ENCODE results near the gene CSMD2. TPM values are rescaled to one million over a fixed set of nuclear protein-coding genes. Genes with fewer than 3 reads are reported as not detected.
"Not testable (repeated sequence)": the region's sequence is repeated elsewhere in the genome, so short reads cannot be mapped to it uniquely, and the experiment has no call there.

Gene CSMD2
- polyA plus RNA-seq, 4 donors, result under 0.01 to 0.54 (median 0.09) TPM

GRCh38 chr1:34186741-34187494 lies 21.9 kb upstream of the CSMD2 start:
- Histone ChIP-seq H3K9me3 (ENCODE audit: control insufficient read depth in 2 of 2, insufficient read depth in 1 of 2, low read depth in 1 of 2, low read length in 1 of 2) (no peaks in the 10 kb centered on the region), H3K4me1 (ENCODE audit: control insufficient read depth in 3 of 3, insufficient read depth in 2 of 3, low read depth in 1 of 3, low read length in 2 of 3) (no peaks in the 10 kb centered on the region), H3K4me3 (ENCODE audit: low read depth in 1 of 3, low read length in 3 of 3) (no peak overlapping the region), H3K36me3 (ENCODE audit: control insufficient read depth in 3 of 3, insufficient read depth in 2 of 3, low read depth in 1 of 3, low read length in 3 of 3) (no peaks in the 10 kb centered on the region), H3K27me3 (ENCODE audit: control insufficient read depth in 3 of 3, insufficient read depth in 3 of 3, low read length in 3 of 3) (peaks cover 0 to 10% (median 0%) of the 10 kb centered on the region in 3 donors), H3K27ac (ENCODE audit: low read depth in 1 of 3, low read length in 2 of 3) (no peak overlapping the region)
- 72 to 74% (median 72%) methylated on average over 12 of the region's 12 CpGs for WGBS, 3 donors
- DNase-seq (no peak), FAIRE-seq (no peak)

DNA sequence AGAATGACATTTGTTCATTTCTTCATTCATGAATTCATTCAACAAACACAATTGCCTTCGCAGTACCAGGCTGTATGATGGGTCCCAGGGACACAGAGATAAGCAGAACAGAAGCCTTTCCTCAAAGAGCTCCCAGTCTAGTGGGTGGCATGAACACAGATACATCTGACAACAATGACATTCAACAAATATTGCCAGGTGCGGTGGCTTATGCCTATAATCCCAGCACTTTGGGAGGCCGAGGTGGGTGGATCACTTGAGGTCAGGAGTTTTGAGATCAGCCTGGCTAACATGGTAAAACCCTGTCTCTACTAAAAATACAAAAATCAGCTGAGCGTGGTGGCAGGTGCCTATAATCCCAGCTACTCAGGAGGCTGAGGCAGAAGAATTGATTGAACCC lies 18.4 kb upstream of the CSMD2 start:
- not testable (repeated sequence) for H3K36me3 ChIP-seq (ENCODE audit: control insufficient read depth in 3 of 3, insufficient read depth in 2 of 3, low read depth in 1 of 3, low read length in 3 of 3); H3K9me3 ChIP-seq (ENCODE audit: control insufficient read depth in 2 of 2, insufficient read depth in 1 of 2, low read depth in 1 of 2, low read length in 1 of 2); H3K4me3 ChIP-seq (ENCODE audit: low read depth in 1 of 3, low read length in 3 of 3); H3K4me1 ChIP-seq (ENCODE audit: control insufficient read depth in 3 of 3, insufficient read depth in 2 of 3, low read depth in 1 of 3, low read length in 2 of 3); DNase-seq; H3K27me3 ChIP-seq (ENCODE audit: control insufficient read depth in 3 of 3, insufficient read depth in 3 of 3, low read length in 3 of 3); H3K27ac ChIP-seq (ENCODE audit: low read depth in 1 of 3, low read length in 2 of 3); FAIRE-seq
- WGBS, 3 donors, result 67 to 82% (median 81%) methylated on average over 4 of the region's 4 CpGs

DNA sequence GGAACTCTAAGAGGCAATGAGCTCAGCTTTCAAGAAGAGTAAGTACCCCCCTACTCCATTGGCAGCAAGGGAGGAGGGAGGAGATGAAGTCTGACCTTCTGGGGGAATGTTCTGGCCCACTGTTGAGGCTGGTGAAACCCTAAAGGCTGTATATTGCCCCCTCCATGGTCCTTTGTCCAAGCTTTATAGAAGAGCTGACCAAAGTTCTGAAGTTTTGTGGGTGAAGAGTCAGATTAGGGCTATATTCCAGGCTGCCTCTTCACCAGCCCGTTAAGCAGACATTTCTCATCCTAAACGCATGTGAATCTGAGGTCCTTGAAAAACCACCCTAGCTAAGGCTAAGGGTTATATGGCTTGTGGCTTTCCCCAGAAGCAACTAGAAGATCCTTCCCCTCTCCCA lies 13.0 kb upstream of the CSMD2 start:
- Histone ChIP-seq H3K4me3 (ENCODE audit: low read depth in 1 of 3, low read length in 3 of 3) (no peak overlapping the region), H3K4me1 (ENCODE audit: control insufficient read depth in 3 of 3, insufficient read depth in 2 of 3, low read depth in 1 of 3, low read length in 2 of 3) (no peaks in the 10 kb centered on the region), H3K9me3 (ENCODE audit: control insufficient read depth in 2 of 2, insufficient read depth in 1 of 2, low read depth in 1 of 2, low read length in 1 of 2) (no peaks in the 10 kb centered on the region), H3K36me3 (ENCODE audit: control insufficient read depth in 3 of 3, insufficient read depth in 2 of 3, low read depth in 1 of 3, low read length in 3 of 3) (no peaks in the 10 kb centered on the region), H3K27me3 (ENCODE audit: control insufficient read depth in 3 of 3, insufficient read depth in 3 of 3, low read length in 3 of 3) (peaks cover 0 to 21% (median 10%) of the 10 kb centered on the region in 3 donors), H3K27ac (ENCODE audit: low read depth in 1 of 3, low read length in 2 of 3) (no peak overlapping the region)
- DNase-seq (no peak), FAIRE-seq (no peak)
- 52 to 66% (median 64%) methylated on average over 2 of the region's 2 CpGs for WGBS, 3 donors

GRCh38 chr1:34176830-34177603 lies 12.0 kb upstream of the CSMD2 start, which contains the start of gene C1orf94:
C1orf94 (plus strand) TSS chr1:34176907; CDS start chr1:34177790, 883 bp downstream.
- DNase-seq, result no peak
- 8 to 22% (median 22%) methylated on average over 48 to 58 of the region's 58 CpGs for WGBS, 3 donors
- H3K27me3 ChIP-seq (ENCODE audit: control insufficient read depth in 3 of 3, insufficient read depth in 3 of 3, low read length in 3 of 3), result peaks cover 0 to 21% (median 10%) of the 10 kb centered on the region in 3 donors
- FAIRE-seq, result no peak
- no peak within 1 kb of the TSS for H3K4me3 ChIP-seq (ENCODE audit: low read depth in 1 of 3, low read length in 3 of 3)
- H3K36me3 ChIP-seq (ENCODE audit: control insufficient read depth in 3 of 3, insufficient read depth in 2 of 3, low read depth in 1 of 3, low read length in 3 of 3), result no peaks in the 10 kb centered on the region
- no peaks in the 10 kb centered on the region for H3K4me1 ChIP-seq (ENCODE audit: control insufficient read depth in 3 of 3, insufficient read depth in 2 of 3, low read depth in 1 of 3, low read length in 2 of 3)
- no peaks in the 10 kb centered on the region for H3K9me3 ChIP-seq (ENCODE audit: control insufficient read depth in 2 of 2, insufficient read depth in 1 of 2, low read depth in 1 of 2, low read length in 1 of 2)
- no peak within 1 kb of the TSS for H3K27ac ChIP-seq (ENCODE audit: low read depth in 1 of 3, low read length in 2 of 3)

GRCh38 chr1:34175744-34176143 lies 10.7 kb upstream of the CSMD2 start:
- no peak for FAIRE-seq
- 73 to 87% (median 77%) methylated on average over 6 of the region's 6 CpGs for WGBS, 3 donors

DNA sequence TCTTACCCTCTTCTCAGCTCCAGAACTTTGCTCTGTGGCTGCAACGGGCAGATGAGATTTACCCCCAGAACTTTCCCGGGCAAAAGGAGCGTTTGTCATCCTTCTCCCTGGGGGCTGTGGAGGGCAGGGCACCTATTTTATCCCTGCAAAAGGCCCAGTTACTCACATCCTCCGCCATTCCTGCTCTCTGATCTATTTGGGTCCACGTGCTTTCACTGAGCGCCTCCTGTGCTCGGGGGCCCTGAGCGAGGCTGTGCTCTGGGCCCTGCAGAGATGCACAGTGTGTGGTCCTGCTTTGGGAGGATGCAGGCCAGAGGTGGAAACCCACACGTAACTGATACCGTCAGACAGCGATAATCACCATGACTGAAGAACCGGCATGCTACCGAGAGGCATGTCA lies 2.4 kb upstream of the CSMD2 start:
- no peak overlapping the region for H3K27ac ChIP-seq (ENCODE audit: low read depth in 1 of 3, low read length in 2 of 3)
- DNase-seq, result no peak
- peaks cover 6 to 56% (median 48%) of the 10 kb centered on the region in 3 donors for H3K27me3 ChIP-seq (ENCODE audit: control insufficient read depth in 3 of 3, insufficient read depth in 3 of 3, low read length in 3 of 3)
- H3K36me3 ChIP-seq (ENCODE audit: control insufficient read depth in 3 of 3, insufficient read depth in 2 of 3, low read depth in 1 of 3, low read length in 3 of 3), result no peaks in the 10 kb centered on the region
- no peak for FAIRE-seq
- H3K4me1 ChIP-seq (ENCODE audit: control insufficient read depth in 3 of 3, insufficient read depth in 2 of 3, low read depth in 1 of 3, low read length in 2 of 3), result peaks cover 0 to 3% (median 0%) of the 10 kb centered on the region in 3 donors
- no peaks in the 10 kb centered on the region for H3K9me3 ChIP-seq (ENCODE audit: control insufficient read depth in 2 of 2, insufficient read depth in 1 of 2, low read depth in 1 of 2, low read length in 1 of 2)
- WGBS, 3 donors, result 24 to 27% (median 26%) methylated on average over 13 of the region's 13 CpGs
- H3K4me3 ChIP-seq (ENCODE audit: low read depth in 1 of 3, low read length in 3 of 3), result no peak overlapping the region

More at GRCh38 chr1:34175744-34176143, 10.7 kb upstream of the CSMD2 start:
- Histone ChIP-seq H3K4me1 (ENCODE audit: control insufficient read depth in 3 of 3, insufficient read depth in 2 of 3, low read depth in 1 of 3, low read length in 2 of 3) (no peaks in the 10 kb centered on the region), H3K36me3 (ENCODE audit: control insufficient read depth in 3 of 3, insufficient read depth in 2 of 3, low read depth in 1 of 3, low read length in 3 of 3) (no peaks in the 10 kb centered on the region), H3K9me3 (ENCODE audit: control insufficient read depth in 2 of 2, insufficient read depth in 1 of 2, low read depth in 1 of 2, low read length in 1 of 2) (no peaks in the 10 kb centered on the region), H3K27ac (ENCODE audit: low read depth in 1 of 3, low read length in 2 of 3) (no peak overlapping the region), H3K27me3 (ENCODE audit: control insufficient read depth in 3 of 3, insufficient read depth in 3 of 3, low read length in 3 of 3) (peaks cover 0 to 21% (median 13%) of the 10 kb centered on the region in 3 donors), H3K4me3 (ENCODE audit: low read depth in 1 of 3, low read length in 3 of 3) (no peak overlapping the region)
- DNase-seq, result no peak

DNA sequence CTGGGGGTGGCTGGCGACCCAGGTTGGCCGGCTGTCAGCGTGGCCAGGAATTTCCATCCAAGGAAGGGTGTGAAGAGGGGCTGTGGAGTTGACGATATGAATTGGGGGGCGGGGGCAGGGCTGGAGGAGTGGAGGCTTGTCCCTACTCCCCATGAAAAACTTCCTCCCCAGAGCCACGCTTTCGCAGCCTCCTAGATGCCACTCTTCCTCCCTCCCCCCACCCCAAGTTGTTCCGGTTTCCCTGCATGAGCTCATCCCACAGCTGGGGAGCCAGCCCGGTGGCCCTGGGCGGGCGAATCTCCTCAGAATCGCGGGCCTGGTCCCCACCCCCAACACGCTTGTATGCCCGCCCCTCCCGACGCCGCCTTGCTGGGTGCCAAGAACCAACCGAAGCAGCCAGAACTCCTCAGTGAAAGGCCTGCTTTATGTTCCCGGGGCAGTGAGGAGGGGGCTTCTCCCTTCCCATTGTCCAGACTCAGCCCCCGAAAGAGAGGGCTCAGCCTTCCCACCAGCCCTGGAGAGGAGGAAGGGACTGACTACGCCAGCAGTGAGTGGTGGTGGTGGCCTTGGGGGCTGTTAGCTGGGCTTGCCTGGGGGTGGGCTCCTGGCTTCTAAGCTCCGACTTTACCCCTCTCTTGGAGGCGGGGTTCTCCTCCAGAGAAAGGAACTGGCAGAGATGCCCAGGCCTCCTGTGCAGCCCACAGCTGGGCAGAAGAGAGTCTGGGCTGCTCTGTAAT lies 1.8 kb upstream of the CSMD2 start:
- H3K27me3 ChIP-seq (ENCODE audit: control insufficient read depth in 3 of 3, insufficient read depth in 3 of 3, low read length in 3 of 3), result peaks cover 6 to 58% (median 50%) of the 10 kb centered on the region in 3 donors
- H3K4me3 ChIP-seq (ENCODE audit: low read depth in 1 of 3, low read length in 3 of 3), result no peak overlapping the region
- H3K36me3 ChIP-seq (ENCODE audit: control insufficient read depth in 3 of 3, insufficient read depth in 2 of 3, low read depth in 1 of 3, low read length in 3 of 3), result no peaks in the 10 kb centered on the region
- FAIRE-seq (no peak), DNase-seq (no peak)
- H3K27ac ChIP-seq (ENCODE audit: low read depth in 1 of 3, low read length in 2 of 3), result no peak overlapping the region
- 4 to 9% (median 7%) methylated on average over 20 to 24 of the region's 24 CpGs for WGBS, 3 donors
- no peaks in the 10 kb centered on the region for H3K9me3 ChIP-seq (ENCODE audit: control insufficient read depth in 2 of 2, insufficient read depth in 1 of 2, low read depth in 1 of 2, low read length in 1 of 2)
- peaks cover 0 to 3% (median 0%) of the 10 kb centered on the region in 3 donors for H3K4me1 ChIP-seq (ENCODE audit: control insufficient read depth in 3 of 3, insufficient read depth in 2 of 3, low read depth in 1 of 3, low read length in 2 of 3)

DNA sequence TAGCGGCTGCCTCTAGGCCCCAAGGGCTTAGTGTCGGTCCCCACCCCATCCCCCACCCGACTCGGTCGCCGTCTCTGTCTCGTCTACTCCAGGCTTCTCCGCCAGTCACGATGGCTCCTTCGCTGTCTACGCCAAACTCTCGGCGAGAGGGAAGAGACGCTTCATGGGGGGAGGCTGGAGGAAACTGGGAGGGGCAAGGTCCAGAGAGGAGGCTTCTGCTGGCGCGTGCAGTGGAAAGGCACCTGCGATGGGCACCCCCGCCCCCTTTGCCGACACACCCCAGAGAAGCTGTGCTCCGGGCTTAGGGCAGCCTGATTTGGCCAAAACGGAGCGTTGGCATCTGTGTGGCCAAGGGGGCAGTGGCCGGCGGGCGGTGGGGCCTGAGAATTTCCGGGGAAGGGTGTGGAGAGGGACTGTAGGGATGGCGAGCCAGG lies 1.2 kb upstream of the CSMD2 start:
- FAIRE-seq (no peak), DNase-seq (no peak)
- Histone ChIP-seq H3K27me3 (ENCODE audit: control insufficient read depth in 3 of 3, insufficient read depth in 3 of 3, low read length in 3 of 3) (peaks cover 6 to 64% (median 49%) of the 10 kb centered on the region in 3 donors), H3K36me3 (ENCODE audit: control insufficient read depth in 3 of 3, insufficient read depth in 2 of 3, low read depth in 1 of 3, low read length in 3 of 3) (no peaks in the 10 kb centered on the region), H3K27ac (ENCODE audit: low read depth in 1 of 3, low read length in 2 of 3) (no peak overlapping the region), H3K4me3 (ENCODE audit: low read depth in 1 of 3, low read length in 3 of 3) (no peak overlapping the region), H3K4me1 (ENCODE audit: control insufficient read depth in 3 of 3, insufficient read depth in 2 of 3, low read depth in 1 of 3, low read length in 2 of 3) (peaks cover 0 to 3% (median 0%) of the 10 kb centered on the region in 3 donors), H3K9me3 (ENCODE audit: control insufficient read depth in 2 of 2, insufficient read depth in 1 of 2, low read depth in 1 of 2, low read length in 1 of 2) (no peaks in the 10 kb centered on the region)
- 4 to 10% (median 7%) methylated on average over 26 to 27 of the region's 27 CpGs for WGBS, 3 donors
